Hepatocyte (in vitro differentiated cells): ENCODE measurements around the gene CPSF4. TPM values are rescaled to one million over a fixed set of nuclear protein-coding genes. Genes with fewer than 3 reads are reported as not detected.
A peak's percentile ranks its signal among the peaks of the same experiment; 100 is the strongest.

ENCODE experiments used
- DNase-seq: peaks from one replicate; pipeline ENCODE4 v3.0.0-alpha.2; 2016; ENCODE audit warnings: low spot score
- H2AFZ ChIP-seq: fragments of 200-600 bp; sonication (generic); 2 replicates; pipeline ENCODE4 v1.6.0; 2016; ENCODE audit warnings: antibody characterized with exemption, mild to moderate bottlenecking
- H3K27ac ChIP-seq: fragments of 200-600 bp; sonication (generic); 2 replicates; pipeline ENCODE4 v1.5.1; 2016; ENCODE audit warnings: mild to moderate bottlenecking
- H3K27me3 ChIP-seq: fragments of 200-600 bp; sonication (generic); 2 replicates; pipeline ENCODE4 v1.6.1; 2016
- H3K36me3 ChIP-seq: fragments of 200-600 bp; sonication (generic); replicated peaks from 2 replicates; pipeline ENCODE4 v1.5.1; 2016; ENCODE audit warnings: low read depth; ENCODE audit not compliant: insufficient read depth
- H3K4me1 ChIP-seq: fragments of 200-600 bp; sonication (generic); 2 replicates; pipeline ENCODE4 v1.5.1; 2016; ENCODE audit warnings: mild to moderate bottlenecking, moderate library complexity; ENCODE audit not compliant: insufficient read depth
- H3K4me2 ChIP-seq: fragments of 200-600 bp; sonication (generic); 2 replicates; pipeline ENCODE4 v1.6.0; 2016
- H3K4me3 ChIP-seq: fragments of 200-600 bp; sonication (generic); 2 replicates; pipeline ENCODE4 v1.5.1; 2016; ENCODE audit warnings: mild to moderate bottlenecking
- H3K79me2 ChIP-seq: fragments of 200-600 bp; sonication (generic); 2 replicates; pipeline ENCODE4 v1.6.0; 2017; ENCODE audit warnings: mild to moderate bottlenecking
- H3K9me2 ChIP-seq: fragments of 200-600 bp; sonication (generic); replicated peaks from 2 replicates; pipeline ENCODE4 v1.6.0; 2017; ENCODE audit warnings: mild to moderate bottlenecking; ENCODE audit not compliant: insufficient read depth
- H3K9me3 ChIP-seq: fragments of 200-600 bp; sonication (generic); 2 replicates; pipeline ENCODE4 v1.5.1; 2016; ENCODE audit warnings: low read depth, mild to moderate bottlenecking
- H4K20me1 ChIP-seq: fragments of 200-600 bp; sonication (generic); 2 replicates; pipeline ENCODE4 v1.6.0; 2016; ENCODE audit warnings: mild to moderate bottlenecking; ENCODE audit not compliant: insufficient read depth, poor library complexity, severe bottlenecking
- CTCF ChIP-seq: fragments of 200-600 bp; sonication (generic); IDR thresholded peaks from 2 replicates; pipeline ENCODE4 v1.5.1; 2016; ENCODE audit warnings: antibody characterized with exemption, mild to moderate bottlenecking; ENCODE audit not compliant: poor library complexity
- EZH2 ChIP-seq: fragments of 200-600 bp; sonication (generic); IDR thresholded peaks from 2 replicates; pipeline ENCODE4 v1.6.1; 2016; ENCODE audit warnings: antibody characterized with exemption, mild to moderate bottlenecking, borderline replicate concordance
- EZH2phosphoT487 ChIP-seq: fragments of 200-600 bp; sonication (generic); IDR thresholded peaks from one replicate; pipeline ENCODE4 v1.6.1; 2018; ENCODE audit warnings: antibody characterized with exemption, mild to moderate bottlenecking, low read depth, moderate library complexity; ENCODE audit not compliant: unreplicated experiment, severe bottlenecking
- WGBS: methylation state at CpG from one replicate; pipeline ENCODE4 v1.1.6; 2016; ENCODE audit warnings: low lambda C conversion rate; ENCODE audit errors: missing lambda C conversion rate; 5-methylcytosine and 5-hydroxymethylcytosine counted together
- polyA plus RNA-seq: library from polyadenylated mRNA; unstranded; fragments of >200 nt; fragmentation: Nextera tagmentation; extraction: Ambion mirVana; gene quantifications from 2 replicates; pipeline ENCODE4 v1.2.1, GENCODE V29; 2016
- total RNA-seq: library from RNA; depleted of rRNA; stranded (reverse); fragments of >200 nt; gene quantifications from 2 replicates; pipeline ENCODE4 v1.2.3, GENCODE V29; 2014

The CPSF4 gene
- total and polyA plus RNA-seq, 2 experiments from 2014 or later: 35.1 to 37.6 TPM

GRCh38 chr7:99468336-99468918 is 29.7 kb downstream of the CPSF4 start:
- Histone ChIP-seq H3K27me3 (no peaks in the 10 kb centered on the region), H3K27ac (no peak overlapping the region), H3K4me3 (no peak overlapping the region), H3K4me2 (no peak overlapping the region), H3K79me2 (peaks cover 27% of the 10 kb centered on the region), H4K20me1 (peaks cover 4% of the 10 kb centered on the region), H3K36me3 (no peaks in the 10 kb centered on the region), H3K9me3 (no peaks in the 10 kb centered on the region), H3K4me1 (peaks cover 9% of the 10 kb centered on the region), H3K9me2 (no peaks in the 10 kb centered on the region), H2AFZ (no peak overlapping the region)
- 96% methylated on average over 26 of the region's 29 CpGs for WGBS
- no peak for TF ChIP-seq EZH2phosphoT487
- TF ChIP-seq EZH2: no peak
- no peak for TF ChIP-seq CTCF
- DNase-seq: no peak

- DNase-seq: no peak
- H3K4me3 ChIP-seq: no peak overlapping the region
- H3K4me1 ChIP-seq: peaks cover 15% of the 10 kb centered on the region
- no peak overlapping the region for H3K4me2 ChIP-seq
- H3K27ac ChIP-seq: no peak overlapping the region
- TF ChIP-seq EZH2phosphoT487 (no peak), EZH2 (no peak), CTCF (no peak)
- H2AFZ ChIP-seq: no peak overlapping the region
- 44% methylated on average over 23 of the region's 23 CpGs for WGBS
- H3K79me2 ChIP-seq: peaks cover 27% of the 10 kb centered on the region
- H3K27me3 ChIP-seq: no peaks in the 10 kb centered on the region
- no peaks in the 10 kb centered on the region for H3K9me3 ChIP-seq
- no peaks in the 10 kb centered on the region for H3K9me2 ChIP-seq
- no peaks in the 10 kb centered on the region for H3K36me3 ChIP-seq
- no peaks in the 10 kb centered on the region for H4K20me1 ChIP-seq
Measured at GRCh38 chr7:99469381-99470065, 30.8 kb downstream of the CPSF4 start.

GRCh38 chr7:99472561-99473314 is 34.0 kb downstream of the CPSF4 start, which contains the start of gene ZNF789:
Gene ZNF789, plus strand, starts transcription at chr7:99472890. Its CDS starts 3,567 bp downstream, at chr7:99476457.
- Histone ChIP-seq H3K27me3 (no peaks in the 10 kb centered on the region), H3K79me2 (peaks cover 45% of the 10 kb centered on the region), H3K4me3 (peak within 1 kb of the TSS; percentile 65), H3K27ac (peak within 1 kb of the TSS; percentile 94), H3K4me1 (peaks cover 7% of the 10 kb centered on the region), H3K36me3 (no peaks in the 10 kb centered on the region), H2AFZ (peak within 1 kb of the TSS; percentile 73), H3K9me3 (no peaks in the 10 kb centered on the region), H3K4me2 (peak within 1 kb of the TSS; percentile 80), H4K20me1 (no peaks in the 10 kb centered on the region), H3K9me2 (no peaks in the 10 kb centered on the region)
- WGBS: under 1% methylated on average over 56 of the region's 56 CpGs
- no peak for TF ChIP-seq EZH2phosphoT487
- no peak for TF ChIP-seq CTCF
- no peak for TF ChIP-seq EZH2
- peak; percentile 99 for DNase-seq
